Testis (tissue), 2 donors: ENCODE measurements around the gene CD34.

Source experiments
- CTCF ChIP-seq, 3 experiments: fragments of 450-650 bp in 2 of 3; fragments of 200-600 bp in 1 of 3; sonication (generic) in 1 of 3; IDR thresholded peaks; one replicate each; pipeline ENCODE4 v1.5.1; 2016 to 2019; ENCODE audit warnings: antibody characterized with exemption in 3 of 3, mild to moderate bottlenecking in 2 of 3, moderate library complexity in 1 of 3
- POLR2A ChIP-seq: fragments of 450-650 bp; IDR thresholded peaks from one replicate; pipeline ENCODE4 v1.6.1; 2017; ENCODE audit warnings: antibody characterized with exemption, mild to moderate bottlenecking, moderate library complexity

GRCh38 chr1:207839083-207839413 is 71.9 kb downstream of the CD34 start:
- TF ChIP-seq CTCF (IDR thresholded peaks at IDR 0.05) (no peak), POLR2A (no peak)
